WTC11 (cell line): ENCODE measurements around the gene ATP9B. TPM values are rescaled to one million over a fixed set of nuclear protein-coding genes. Genes with fewer than 3 reads are reported as not detected.

Experiments used
- ATAC-seq: fragments of 200-7000 bp; cut with Tn5 transposase; 2 replicates; pipeline ENCODE4 v1.10.0; 2021; ENCODE audit warnings: mild to moderate bottlenecking, moderate library complexity
- CTCF ChIA-PET: fragments of 300-600 bp; sonication (Branson Sonifier 250); formaldehyde crosslinking; loops from one replicate; lab custom pipeline; 2021; ENCODE audit warnings: antibody characterized with exemption; lab: Charles Lee
- POLR2A ChIA-PET: fragments of 350-600 bp; sonication (Branson Sonifier 250); formaldehyde crosslinking; loops from one replicate; lab custom pipeline; 2021; ENCODE audit warnings: antibody characterized with exemption; lab: Charles Lee
- DNase-seq: peaks from one replicate; pipeline ENCODE4 v3.0.0; 2021; ENCODE audit warnings: low spot score
- H3K27ac Mint-ChIP-seq: 2 replicates; pipeline ENCODE4 v1.8.0; 2021; ENCODE audit warnings: mixed read lengths
- H3K27me3 Mint-ChIP-seq: 2 replicates; pipeline ENCODE4 v1.8.0; 2021; ENCODE audit warnings: low read depth, mild to moderate bottlenecking, moderate library complexity, mixed read lengths
- H3K36me3 Mint-ChIP-seq: 2 replicates; pipeline ENCODE4 v1.8.0; 2021; ENCODE audit warnings: mixed read lengths
- H3K4me1 Mint-ChIP-seq: 2 replicates; pipeline ENCODE4 v1.8.0; 2022; ENCODE audit warnings: mixed read lengths
- H3K4me3 Mint-ChIP-seq: 2 replicates; pipeline ENCODE4 v1.8.0; 2021; ENCODE audit warnings: mild to moderate bottlenecking, moderate library complexity, mixed read lengths
- H3K9me3 Mint-ChIP-seq: 2 replicates; pipeline ENCODE4 v1.8.0; 2021; ENCODE audit warnings: mixed read lengths
- ESRRA ChIP-seq: sonication (generic); formaldehyde crosslinking; IDR thresholded peaks from 2 replicates; pipeline ENCODE4 v1.8.1; 2022; ENCODE audit warnings: mild to moderate bottlenecking, missing genetic modification reagents, borderline replicate concordance
- FOXK1 ChIP-seq: sonication (generic); formaldehyde crosslinking; IDR thresholded peaks from 2 replicates; pipeline ENCODE4 v1.8.0; 2022; ENCODE audit warnings: mild to moderate bottlenecking, moderate library complexity, missing genetic modification reagents
- FOXP1 ChIP-seq: sonication (generic); formaldehyde crosslinking; IDR thresholded peaks from 2 replicates; pipeline ENCODE4 v1.8.0; 2022; ENCODE audit warnings: missing genetic modification reagents, mild to moderate bottlenecking, moderate library complexity, borderline replicate concordance
- FOXP4 ChIP-seq: sonication (generic); formaldehyde crosslinking; IDR thresholded peaks from 2 replicates; pipeline ENCODE4 v1.8.0; 2022; ENCODE audit warnings: mild to moderate bottlenecking, missing genetic modification reagents
- HMGXB4 ChIP-seq: sonication (generic); formaldehyde crosslinking; IDR thresholded peaks from 2 replicates; pipeline ENCODE4 v1.8.1; 2023; ENCODE audit warnings: mild to moderate bottlenecking, moderate library complexity, missing genetic modification reagents
- IRF1 ChIP-seq: sonication (generic); formaldehyde crosslinking; IDR thresholded peaks from 2 replicates; pipeline ENCODE4 v1.8.0; 2023; ENCODE audit warnings: missing genetic modification reagents
- JUN ChIP-seq: sonication (generic); formaldehyde crosslinking; IDR thresholded peaks from 2 replicates; pipeline ENCODE4 v1.8.0; 2023; ENCODE audit warnings: mild to moderate bottlenecking, missing genetic modification reagents
- KAT7 ChIP-seq: sonication (generic); formaldehyde crosslinking; IDR thresholded peaks from 2 replicates; pipeline ENCODE4 v1.8.1; 2023; ENCODE audit warnings: missing genetic modification reagents, mild to moderate bottlenecking, borderline replicate concordance
- MXD4 ChIP-seq: fragments of 250-450 bp; sonication (Bioruptor Pico); IDR thresholded peaks from 2 replicates; pipeline ENCODE4 v1.8.0; 2021; ENCODE audit warnings: mild to moderate bottlenecking, moderate library complexity, borderline replicate concordance
- NR2C2 ChIP-seq: sonication (generic); formaldehyde crosslinking; IDR thresholded peaks from 2 replicates; pipeline ENCODE4 v1.8.0; 2022; ENCODE audit warnings: mild to moderate bottlenecking, missing genetic modification reagents
- PRRX2 ChIP-seq: fragments of 250-450 bp; sonication (Bioruptor Pico); IDR thresholded peaks from 2 replicates; pipeline ENCODE4 v1.8.0; 2021; ENCODE audit warnings: mild to moderate bottlenecking
- RELA ChIP-seq: sonication (generic); formaldehyde crosslinking; IDR thresholded peaks from 2 replicates; pipeline ENCODE4 v1.8.1; 2022; ENCODE audit warnings: missing genetic modification reagents, mild to moderate bottlenecking, borderline replicate concordance
- SMAD4 ChIP-seq: sonication (generic); formaldehyde crosslinking; IDR thresholded peaks from 2 replicates; pipeline ENCODE4 v1.8.0; 2022; ENCODE audit warnings: mild to moderate bottlenecking, missing genetic modification reagents
- TCF7 ChIP-seq: sonication (generic); formaldehyde crosslinking; IDR thresholded peaks from 2 replicates; pipeline ENCODE4 v1.8.0; 2022; ENCODE audit warnings: mild to moderate bottlenecking, low read depth, missing genetic modification reagents, moderate library complexity
- TP53 ChIP-seq: sonication (generic); formaldehyde crosslinking; IDR thresholded peaks from 2 replicates; pipeline ENCODE4 v1.8.1; 2023; ENCODE audit warnings: mild to moderate bottlenecking, missing genetic modification reagents
- ZNF138 ChIP-seq: sonication (generic); formaldehyde crosslinking; conservative IDR thresholded peaks from 2 replicates; pipeline ENCODE4 v1.8.1; 2022; ENCODE audit warnings: mild to moderate bottlenecking, moderate library complexity, missing genetic modification reagents
- total RNA-seq: library from RNA; stranded (reverse); gene quantifications from 3 replicates; pipeline ENCODE4 v1.2.3, GENCODE V29; 2021
- TF ChIP-seq, protein P1 (sequence below): sonication (generic); formaldehyde crosslinking; IDR thresholded peaks from 2 replicates; pipeline ENCODE4 v1.8.0; 2023; ENCODE audit warnings: mild to moderate bottlenecking, missing genetic modification reagents
- TF ChIP-seq, protein P2 (sequence below): fragments of 250-450 bp; sonication (Bioruptor Pico); IDR thresholded peaks from 2 replicates; pipeline ENCODE4 v1.8.0; 2021; ENCODE audit warnings: mild to moderate bottlenecking
- TF ChIP-seq, protein P3 (sequence below): sonication (generic); formaldehyde crosslinking; IDR thresholded peaks from 2 replicates; pipeline ENCODE4 v1.8.1; 2023; ENCODE audit warnings: mild to moderate bottlenecking, missing genetic modification reagents
- TF ChIP-seq, protein P4 (sequence below): sonication (generic); formaldehyde crosslinking; conservative IDR thresholded peaks from 2 replicates; pipeline ENCODE4 v1.8.1; 2022; ENCODE audit warnings: mild to moderate bottlenecking, missing genetic modification reagents
- TF ChIP-seq, protein P5 (sequence below): sonication (generic); formaldehyde crosslinking; IDR thresholded peaks from 2 replicates; pipeline ENCODE4 v1.8.1; 2022; ENCODE audit warnings: mild to moderate bottlenecking, missing genetic modification reagents, moderate library complexity, borderline replicate concordance

Gene ATP9B
- total RNA-seq, 1 experiment from 2014 or later, result 19.0 TPM

DNA sequence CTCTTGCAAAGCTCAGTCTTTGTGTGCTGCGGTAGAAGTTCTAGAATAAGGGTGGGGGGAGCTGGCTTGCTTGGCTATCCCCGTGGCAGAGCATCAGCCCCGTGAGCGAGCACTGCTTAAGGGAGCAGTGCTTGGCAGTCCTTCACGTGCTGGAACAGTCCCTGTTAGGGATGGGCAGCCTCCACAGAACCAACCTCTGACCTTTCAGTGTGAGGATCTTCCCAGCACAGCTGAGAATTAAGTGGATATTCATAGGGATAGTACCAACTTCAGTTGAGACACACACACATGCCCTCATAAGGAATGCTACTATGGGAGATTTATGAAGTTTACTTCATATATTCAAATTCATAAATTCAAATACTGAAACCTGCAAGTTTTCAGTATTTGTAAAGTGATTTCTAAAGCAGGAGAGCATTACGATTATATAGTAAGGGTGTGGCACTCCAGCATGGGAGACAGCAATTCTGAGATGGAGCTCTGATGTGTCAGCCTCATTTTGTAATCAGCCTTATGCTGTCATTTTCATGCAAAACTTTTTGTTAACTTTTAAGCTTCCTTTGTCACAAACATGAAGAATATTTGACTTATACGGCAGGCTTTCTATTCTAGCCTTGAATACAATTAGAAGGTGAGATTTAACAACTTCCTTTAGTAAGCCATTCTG lies 39.5 kb downstream of the ATP9B start (continued):
- TF ChIP-seq, protein P1, sequence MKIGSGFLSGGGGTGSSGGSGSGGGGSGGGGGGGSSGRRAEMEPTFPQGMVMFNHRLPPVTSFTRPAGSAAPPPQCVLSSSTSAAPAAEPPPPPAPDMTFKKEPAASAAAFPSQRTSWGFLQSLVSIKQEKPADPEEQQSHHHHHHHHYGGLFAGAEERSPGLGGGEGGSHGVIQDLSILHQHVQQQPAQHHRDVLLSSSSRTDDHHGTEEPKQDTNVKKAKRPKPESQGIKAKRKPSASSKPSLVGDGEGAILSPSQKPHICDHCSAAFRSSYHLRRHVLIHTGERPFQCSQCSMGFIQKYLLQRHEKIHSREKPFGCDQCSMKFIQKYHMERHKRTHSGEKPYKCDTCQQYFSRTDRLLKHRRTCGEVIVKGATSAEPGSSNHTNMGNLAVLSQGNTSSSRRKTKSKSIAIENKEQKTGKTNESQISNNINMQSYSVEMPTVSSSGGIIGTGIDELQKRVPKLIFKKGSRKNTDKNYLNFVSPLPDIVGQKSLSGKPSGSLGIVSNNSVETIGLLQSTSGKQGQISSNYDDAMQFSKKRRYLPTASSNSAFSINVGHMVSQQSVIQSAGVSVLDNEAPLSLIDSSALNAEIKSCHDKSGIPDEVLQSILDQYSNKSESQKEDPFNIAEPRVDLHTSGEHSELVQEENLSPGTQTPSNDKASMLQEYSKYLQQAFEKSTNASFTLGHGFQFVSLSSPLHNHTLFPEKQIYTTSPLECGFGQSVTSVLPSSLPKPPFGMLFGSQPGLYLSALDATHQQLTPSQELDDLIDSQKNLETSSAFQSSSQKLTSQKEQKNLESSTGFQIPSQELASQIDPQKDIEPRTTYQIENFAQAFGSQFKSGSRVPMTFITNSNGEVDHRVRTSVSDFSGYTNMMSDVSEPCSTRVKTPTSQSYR (CRISPR knock-in tag), result no peak
- no peak for TF ChIP-seq ZNF138

DNA sequence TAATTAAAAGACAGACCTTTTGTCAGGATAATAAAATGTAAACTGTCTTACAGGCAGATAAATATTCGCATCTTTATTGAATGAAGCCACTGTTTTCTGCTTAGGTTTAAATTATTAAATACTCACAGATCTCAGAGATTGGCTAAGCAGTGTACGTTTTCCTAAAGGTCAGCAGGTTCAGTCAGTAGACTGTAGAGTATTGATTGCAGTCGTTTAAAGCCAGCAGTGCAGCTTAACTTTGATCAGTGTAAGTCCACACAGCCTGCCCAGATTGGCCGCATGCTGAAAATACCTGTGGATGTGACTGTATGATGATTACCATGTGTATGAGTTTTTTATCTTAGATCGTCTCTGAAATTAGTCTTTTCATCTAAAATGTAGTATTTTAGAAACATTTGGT lies 42.3 kb downstream of the ATP9B start:
- CTCF ChIA-PET, result no interaction called here
- TF ChIP-seq, protein P2, sequence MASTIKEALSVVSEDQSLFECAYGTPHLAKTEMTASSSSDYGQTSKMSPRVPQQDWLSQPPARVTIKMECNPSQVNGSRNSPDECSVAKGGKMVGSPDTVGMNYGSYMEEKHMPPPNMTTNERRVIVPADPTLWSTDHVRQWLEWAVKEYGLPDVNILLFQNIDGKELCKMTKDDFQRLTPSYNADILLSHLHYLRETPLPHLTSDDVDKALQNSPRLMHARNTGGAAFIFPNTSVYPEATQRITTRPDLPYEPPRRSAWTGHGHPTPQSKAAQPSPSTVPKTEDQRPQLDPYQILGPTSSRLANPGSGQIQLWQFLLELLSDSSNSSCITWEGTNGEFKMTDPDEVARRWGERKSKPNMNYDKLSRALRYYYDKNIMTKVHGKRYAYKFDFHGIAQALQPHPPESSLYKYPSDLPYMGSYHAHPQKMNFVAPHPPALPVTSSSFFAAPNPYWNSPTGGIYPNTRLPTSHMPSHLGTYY (CRISPR knock-in tag), result no peak
- TF ChIP-seq FOXK1 (CRISPR knock-in tag), result no peak
- TF ChIP-seq SMAD4 (CRISPR knock-in tag), result no peak
- TF ChIP-seq FOXP1 (CRISPR knock-in tag), result no peak
- TF ChIP-seq FOXP4 (CRISPR knock-in tag), result no peak
- no peak for TF ChIP-seq PRRX2 (CRISPR knock-in tag)
- no peak for TF ChIP-seq ESRRA
- TF ChIP-seq, protein P3, sequence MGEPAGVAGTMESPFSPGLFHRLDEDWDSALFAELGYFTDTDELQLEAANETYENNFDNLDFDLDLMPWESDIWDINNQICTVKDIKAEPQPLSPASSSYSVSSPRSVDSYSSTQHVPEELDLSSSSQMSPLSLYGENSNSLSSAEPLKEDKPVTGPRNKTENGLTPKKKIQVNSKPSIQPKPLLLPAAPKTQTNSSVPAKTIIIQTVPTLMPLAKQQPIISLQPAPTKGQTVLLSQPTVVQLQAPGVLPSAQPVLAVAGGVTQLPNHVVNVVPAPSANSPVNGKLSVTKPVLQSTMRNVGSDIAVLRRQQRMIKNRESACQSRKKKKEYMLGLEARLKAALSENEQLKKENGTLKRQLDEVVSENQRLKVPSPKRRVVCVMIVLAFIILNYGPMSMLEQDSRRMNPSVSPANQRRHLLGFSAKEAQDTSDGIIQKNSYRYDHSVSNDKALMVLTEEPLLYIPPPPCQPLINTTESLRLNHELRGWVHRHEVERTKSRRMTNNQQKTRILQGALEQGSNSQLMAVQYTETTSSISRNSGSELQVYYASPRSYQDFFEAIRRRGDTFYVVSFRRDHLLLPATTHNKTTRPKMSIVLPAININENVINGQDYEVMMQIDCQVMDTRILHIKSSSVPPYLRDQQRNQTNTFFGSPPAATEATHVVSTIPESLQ (CRISPR knock-in tag), result no peak
- TF ChIP-seq, protein P4, sequence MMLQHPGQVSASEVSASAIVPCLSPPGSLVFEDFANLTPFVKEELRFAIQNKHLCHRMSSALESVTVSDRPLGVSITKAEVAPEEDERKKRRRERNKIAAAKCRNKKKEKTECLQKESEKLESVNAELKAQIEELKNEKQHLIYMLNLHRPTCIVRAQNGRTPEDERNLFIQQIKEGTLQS (CRISPR knock-in tag), result no peak
- no peak for TF ChIP-seq HMGXB4 (CRISPR knock-in tag)
- no peak for TF ChIP-seq MXD4 (CRISPR knock-in tag)
- TF ChIP-seq TP53 (CRISPR knock-in tag), result no peak
- no peak for TF ChIP-seq JUN (CRISPR knock-in tag)
- no peak for TF ChIP-seq RELA (CRISPR knock-in tag)
- TF ChIP-seq IRF1 (CRISPR knock-in tag), result no peak
- TF ChIP-seq TCF7 (CRISPR knock-in tag), result no peak
- no peak for TF ChIP-seq KAT7 (CRISPR knock-in tag)
- TF ChIP-seq NR2C2, result no peak
- TF ChIP-seq, protein P5, sequence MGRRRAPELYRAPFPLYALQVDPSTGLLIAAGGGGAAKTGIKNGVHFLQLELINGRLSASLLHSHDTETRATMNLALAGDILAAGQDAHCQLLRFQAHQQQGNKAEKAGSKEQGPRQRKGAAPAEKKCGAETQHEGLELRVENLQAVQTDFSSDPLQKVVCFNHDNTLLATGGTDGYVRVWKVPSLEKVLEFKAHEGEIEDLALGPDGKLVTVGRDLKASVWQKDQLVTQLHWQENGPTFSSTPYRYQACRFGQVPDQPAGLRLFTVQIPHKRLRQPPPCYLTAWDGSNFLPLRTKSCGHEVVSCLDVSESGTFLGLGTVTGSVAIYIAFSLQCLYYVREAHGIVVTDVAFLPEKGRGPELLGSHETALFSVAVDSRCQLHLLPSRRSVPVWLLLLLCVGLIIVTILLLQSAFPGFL (CRISPR knock-in tag), result no peak

More for the DNA sequence above, 42.3 kb downstream of the ATP9B start:
- H3K27ac Mint-ChIP-seq, result no peak overlapping the region; the same call in 1 of the 2 replicates
- H3K27me3 Mint-ChIP-seq, result no peaks in the 10 kb centered on the region
- H3K36me3 Mint-ChIP-seq, result peaks cover 17% of the 10 kb centered on the region
- no peak for DNase-seq
- H3K4me3 Mint-ChIP-seq, result no peak overlapping the region
- POLR2A ChIA-PET, result no interaction called here
- H3K4me1 Mint-ChIP-seq, result peaks cover 11% of the 10 kb centered on the region
- 0 out of 2 replicates have a peak, but pooled peaks cover 4% of the 10 kb centered on the region for H3K9me3 Mint-ChIP-seq
- no peak for ATAC-seq
